OCI-LY1 (cell line): ENCODE results near the gene RAD51B.

Source experiments
- H2AFZ ChIP-seq: fragments of 200-600 bp; sonication (generic), shearing (Covaris generic); 2 replicates; pipeline ENCODE4 v1.6.0; 2014; ENCODE audit warnings: antibody characterized with exemption, mild to moderate bottlenecking, low read length
- H3F3A ChIP-seq: fragments of 200-600 bp; sonication (generic), shearing (Covaris generic); 2 replicates; pipeline ENCODE4 v1.6.0; 2014; ENCODE audit warnings: mild to moderate bottlenecking, antibody characterized with exemption, low read length, moderate library complexity; ENCODE audit not compliant: insufficient read depth
- H3K27ac ChIP-seq: fragments of 200-600 bp; sonication (generic); 2 replicates; pipeline ENCODE4 v1.5.1; 2014; ENCODE audit warnings: low read length, mixed run types, mild to moderate bottlenecking, low read depth; ENCODE audit not compliant: poor library complexity, severe bottlenecking
- H3K27me3 ChIP-seq: fragments of 200-600 bp; sonication (generic); 2 replicates; pipeline ENCODE4 v1.6.0; 2014; ENCODE audit warnings: antibody characterized with exemption, mild to moderate bottlenecking, low read length, moderate library complexity; ENCODE audit not compliant: insufficient read depth
- H3K36me3 ChIP-seq: fragments of 200-600 bp; sonication (generic); 2 replicates; pipeline ENCODE4 v1.6.1; 2014; ENCODE audit warnings: mild to moderate bottlenecking, antibody characterized with exemption, low read length, moderate library complexity, mixed read lengths; ENCODE audit not compliant: insufficient read depth
- H3K4me1 ChIP-seq: fragments of 200-600 bp; sonication (generic); 2 replicates; pipeline ENCODE4 v1.5.1; 2014; ENCODE audit warnings: mild to moderate bottlenecking, low read length, moderate library complexity; ENCODE audit not compliant: insufficient read depth, severe bottlenecking
- H3K4me2 ChIP-seq: fragments of 200-600 bp; sonication (generic), shearing (Covaris generic); 2 replicates; pipeline ENCODE4 v1.6.1; 2014; ENCODE audit warnings: low read length
- H3K4me3 ChIP-seq: fragments of 200-600 bp; sonication (generic); 2 replicates; pipeline ENCODE4 v1.5.1; 2014; ENCODE audit warnings: low read length, low read depth, mild to moderate bottlenecking, mixed read lengths; ENCODE audit not compliant: poor library complexity, severe bottlenecking
- H3K79me2 ChIP-seq: fragments of 200-600 bp; shearing (Covaris generic); 2 replicates; pipeline ENCODE4 v1.6.1; 2016; ENCODE audit warnings: mixed run types, low read length, mixed read lengths; ENCODE audit not compliant: insufficient read depth
- H3K9ac ChIP-seq: fragments of 200-600 bp; sonication (generic), shearing (Covaris generic); 2 replicates; pipeline ENCODE4 v1.6.1; 2014; ENCODE audit warnings: mild to moderate bottlenecking, low read length, mixed read lengths
- H3K9me2 ChIP-seq: fragments of 200-600 bp; sonication (generic), shearing (Covaris generic); 2 replicates; pipeline ENCODE4 v1.6.1; 2014; ENCODE audit warnings: low read depth, mild to moderate bottlenecking, low read length, mixed read lengths
- H3K9me3 ChIP-seq: fragments of 200-600 bp; shearing (Covaris generic); 2 replicates; pipeline ENCODE4 v1.6.1; 2014; ENCODE audit warnings: low read length, mixed read lengths
- H4K20me1 ChIP-seq: fragments of 200-600 bp; sonication (generic), shearing (Covaris generic); 2 replicates; pipeline ENCODE4 v1.6.0; 2016; ENCODE audit warnings: mild to moderate bottlenecking, low read length; ENCODE audit not compliant: insufficient read depth
- CTCF ChIP-seq: fragments of 200-600 bp; sonication (generic), shearing (Covaris generic); IDR thresholded peaks from 2 replicates; pipeline ENCODE4 v1.5.1; 2017; ENCODE audit warnings: mild to moderate bottlenecking, antibody characterized with exemption, low read length, moderate library complexity, mixed read lengths
- EZH2 ChIP-seq: fragments of 200-600 bp; sonication (generic), shearing (Covaris generic); IDR thresholded peaks from 2 replicates; pipeline ENCODE4 v1.8.0; 2017; ENCODE audit warnings: borderline replicate concordance, mixed run types, mild to moderate bottlenecking, antibody characterized with exemption, low read length, moderate library complexity, mixed read lengths

The RAD51B gene

DNA sequence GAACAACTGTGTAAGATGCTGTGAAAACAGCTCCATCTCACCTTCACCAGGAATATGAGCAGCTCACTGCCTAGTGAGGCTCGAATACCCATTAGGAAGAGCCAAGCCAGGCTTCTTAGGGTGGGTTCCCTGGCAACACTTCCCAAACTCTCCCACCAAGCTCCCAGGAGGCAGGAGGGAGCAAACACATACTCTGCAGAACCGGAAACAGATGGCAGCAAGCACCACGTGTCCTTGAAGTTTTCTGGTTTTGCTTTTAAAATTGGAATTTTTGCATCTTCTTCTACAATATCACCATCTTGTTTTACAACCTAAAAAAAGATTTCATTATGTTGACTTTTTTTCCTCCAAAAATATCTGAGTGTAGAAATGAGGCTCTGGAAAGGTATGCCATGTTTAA lies 786.6 kb downstream of the RAD51B start:
- Histone ChIP-seq H3K4me2 (no peak overlapping the region), H3K79me2 (no peaks in the 10 kb centered on the region), H3K36me3 (no peaks in the 10 kb centered on the region; the same call in 1 of the 2 replicates), H3K9me3 (no peaks in the 10 kb centered on the region), H3K27me3 (no peaks in the 10 kb centered on the region), H3F3A (no peaks in the 10 kb centered on the region), H3K4me3 (no peak overlapping the region), H3K4me1 (no peaks in the 10 kb centered on the region), H3K27ac (no peak overlapping the region), H2AFZ (no peak overlapping the region), H3K9ac (no peak overlapping the region), H4K20me1 (no peaks in the 10 kb centered on the region), H3K9me2 (no peaks in the 10 kb centered on the region)
- TF ChIP-seq CTCF = no peak
- TF ChIP-seq EZH2 = no peak

- H3K79me2 ChIP-seq = no peaks in the 10 kb centered on the region
- H4K20me1 ChIP-seq = no peaks in the 10 kb centered on the region
- no peaks in the 10 kb centered on the region; the same call in 1 of the 2 replicates for H3K36me3 ChIP-seq
- H3K27ac ChIP-seq = no peak overlapping the region
- H3F3A ChIP-seq = no peaks in the 10 kb centered on the region
- H3K9me3 ChIP-seq = no peaks in the 10 kb centered on the region
- H2AFZ ChIP-seq = no peak overlapping the region
- H3K9ac ChIP-seq = no peak overlapping the region
- no peaks in the 10 kb centered on the region for H3K9me2 ChIP-seq
- no peak for TF ChIP-seq CTCF
- no peak for TF ChIP-seq EZH2
- H3K4me3 ChIP-seq = no peak overlapping the region
- H3K4me2 ChIP-seq = no peak overlapping the region
- H3K27me3 ChIP-seq = no peaks in the 10 kb centered on the region
- no peaks in the 10 kb centered on the region for H3K4me1 ChIP-seq
These were observed 787.1 kb downstream of the RAD51B start for GRCh38 chr14:68606644-68607043.

DNA sequence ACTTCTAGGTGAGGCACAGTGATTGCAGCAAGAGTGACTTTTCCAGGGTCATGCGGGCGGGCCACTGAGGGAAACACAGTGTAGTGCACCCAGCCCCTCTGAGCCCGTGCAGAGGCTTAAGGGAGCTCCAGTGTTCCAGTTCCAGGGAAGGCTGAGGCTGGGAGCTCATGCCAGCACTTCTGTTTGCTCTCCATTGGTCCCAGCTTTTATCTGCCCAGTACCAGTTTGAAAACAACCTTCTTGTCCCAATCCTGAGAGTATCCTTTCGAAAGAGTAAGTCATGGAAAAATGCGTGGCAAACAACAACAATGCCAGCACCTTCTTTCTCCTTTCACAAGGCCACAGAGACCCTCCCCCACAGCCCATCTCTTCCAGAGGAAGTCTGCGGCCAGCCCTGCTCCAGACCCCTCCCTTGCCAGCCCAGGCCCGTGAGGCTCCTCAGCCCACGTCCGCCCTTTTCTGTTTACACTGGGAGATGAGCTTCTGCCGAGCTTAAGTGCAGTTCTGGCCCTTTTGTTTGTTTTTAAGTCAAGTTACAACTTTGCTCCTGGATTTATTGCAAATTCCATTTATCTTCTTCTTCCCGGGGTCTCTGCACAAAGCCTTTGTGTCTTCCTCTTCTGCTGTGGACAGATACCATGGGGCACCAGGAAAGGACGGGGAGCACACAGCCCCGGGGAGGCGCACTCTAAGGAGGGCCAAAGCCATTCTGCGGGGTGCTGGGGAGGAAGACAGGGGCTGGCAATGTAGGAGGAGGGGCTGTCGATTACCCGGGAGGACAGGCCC lies 787.7 kb downstream of the RAD51B start:
- H2AFZ ChIP-seq = no peak overlapping the region
- H3K4me2 ChIP-seq = no peak overlapping the region
- H3K79me2 ChIP-seq = no peaks in the 10 kb centered on the region
- H3K4me1 ChIP-seq = no peaks in the 10 kb centered on the region
- H3K27ac ChIP-seq = no peak overlapping the region
- H3K36me3 ChIP-seq = no peaks in the 10 kb centered on the region; the same call in 1 of the 2 replicates
- H3K4me3 ChIP-seq = no peak overlapping the region
- H3K9me3 ChIP-seq = no peaks in the 10 kb centered on the region
- TF ChIP-seq CTCF (no peak), EZH2 (no peak)
- no peaks in the 10 kb centered on the region for H3F3A ChIP-seq
- H3K27me3 ChIP-seq = no peaks in the 10 kb centered on the region
- H3K9ac ChIP-seq = no peak overlapping the region
- no peaks in the 10 kb centered on the region for H4K20me1 ChIP-seq
- no peaks in the 10 kb centered on the region for H3K9me2 ChIP-seq
